Activated CD8-positive, alpha-beta memory T cell treated with anti-CD3 and anti-CD28 coated beads, Interleukin-2, amount 50 U/mL, for 1 hour (primary cell): Measurements from ENCODE around the gene RMRP.

Source experiments
- DNase-seq: peaks from one replicate; pipeline ENCODE4 v3.0.0-alpha.2; 2020; ENCODE audit errors: extremely low read depth

The RMRP gene

DNA sequence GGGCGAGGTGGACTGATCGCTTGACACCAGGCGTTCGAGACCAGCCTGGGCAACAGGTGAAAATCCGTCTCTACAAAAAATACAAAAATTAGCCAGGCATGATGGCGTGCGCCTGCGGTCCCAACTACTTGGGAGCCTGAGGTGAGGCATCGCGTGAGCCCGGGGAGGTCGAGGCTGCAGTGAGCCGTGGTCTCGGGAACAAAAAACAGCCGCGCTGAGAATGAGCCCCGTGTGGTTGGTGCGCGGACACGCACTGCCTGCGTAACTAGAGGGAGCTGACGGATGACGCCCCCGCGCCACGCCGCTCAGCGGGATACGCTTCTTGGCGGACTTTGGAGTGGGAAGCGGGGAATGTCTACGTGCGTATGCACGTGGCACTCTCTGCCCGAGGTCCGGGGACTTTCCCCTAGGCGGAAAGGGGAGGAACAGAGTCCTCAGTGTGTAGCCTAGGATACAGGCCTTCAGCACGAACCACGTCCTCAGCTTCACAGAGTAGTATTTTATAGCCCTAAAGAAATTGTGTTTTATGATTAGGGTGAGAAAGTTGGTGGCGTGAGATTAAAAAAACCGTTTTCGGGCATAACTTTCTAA lies at the start of gene RMRP:
Gene RMRP, minus strand, starts transcription at position 474 of the 591 bp plus-strand sequence.
- DNase-seq = peak; percentile 79

DNA sequence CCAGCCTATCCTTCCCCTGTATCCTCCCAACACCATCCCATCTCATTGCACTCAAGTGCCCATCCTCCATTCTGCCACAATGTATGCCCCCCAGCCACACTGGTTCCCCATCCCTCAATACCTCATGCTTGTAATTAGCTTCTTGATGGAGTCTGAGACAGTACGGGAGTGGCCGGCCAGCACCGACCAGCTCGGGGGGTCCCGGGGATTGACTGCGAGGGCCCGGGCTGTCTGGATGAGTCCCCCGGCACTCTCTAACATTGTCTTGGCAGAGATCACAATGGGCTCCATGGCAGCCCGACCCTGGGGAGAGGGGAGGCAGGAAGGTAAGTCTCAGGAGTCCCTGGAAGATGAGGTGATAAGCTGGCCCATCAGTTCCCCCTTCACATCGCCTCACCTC lies 49.1 kb upstream of the RMRP start:
- DNase-seq = no peak

- DNase-seq = no peak
Measured at GRCh38 chr9:35705836-35706430, 48.1 kb upstream of the RMRP start.

GRCh38 chr9:35705372-35705771 lies 47.6 kb upstream of the RMRP start:
- no peak for DNase-seq

GRCh38 chr9:35703906-35704672 lies 46.3 kb upstream of the RMRP start:
- no peak for DNase-seq

- DNase-seq = no peak
Measured at GRCh38 chr9:35702696-35703095, 44.9 kb upstream of the RMRP start.

GRCh38 chr9:35700942-35701341 lies 43.1 kb upstream of the RMRP start:
- DNase-seq = no peak

DNA sequence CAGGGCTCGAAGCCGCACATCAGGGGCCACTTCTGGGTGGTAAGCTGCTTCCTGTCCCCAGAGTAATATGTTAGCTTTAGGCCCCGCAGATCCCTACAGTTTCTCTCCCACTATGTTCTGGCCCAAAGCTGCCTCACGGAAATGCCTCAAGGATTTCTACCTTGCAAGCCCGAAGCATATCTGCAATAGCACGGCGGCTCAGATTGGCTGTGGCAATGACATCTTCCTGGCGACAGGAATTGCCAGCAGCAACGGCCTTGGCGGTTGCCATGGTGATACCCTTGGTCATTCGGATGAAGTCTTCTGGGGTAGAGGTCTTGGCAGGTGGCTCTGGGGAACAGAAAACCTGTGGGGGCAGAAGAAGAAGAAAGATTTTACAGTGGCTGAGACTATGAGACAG lies 42.2 kb upstream of the RMRP start:
- no peak for DNase-seq

DNA sequence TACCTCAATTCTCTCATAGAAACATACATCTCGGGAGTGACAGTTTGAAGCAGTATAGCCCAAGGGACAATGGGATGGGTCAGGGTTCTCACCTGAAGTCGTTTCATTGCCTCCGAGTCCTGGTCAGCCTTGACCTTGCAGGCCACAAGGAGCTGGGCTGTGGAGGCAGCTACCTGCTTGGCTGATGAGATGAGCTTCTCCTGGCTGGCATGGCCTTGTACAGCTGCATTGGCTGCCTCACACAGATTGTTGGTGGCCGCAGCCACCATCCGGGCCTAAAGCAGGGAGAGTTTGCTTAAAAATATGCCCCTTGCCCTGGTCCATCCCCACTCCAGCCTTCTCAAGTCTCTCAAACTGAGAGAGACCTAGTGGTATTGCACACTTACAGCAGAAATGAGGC lies 40.4 kb upstream of the RMRP start:
- no peak for DNase-seq

DNA sequence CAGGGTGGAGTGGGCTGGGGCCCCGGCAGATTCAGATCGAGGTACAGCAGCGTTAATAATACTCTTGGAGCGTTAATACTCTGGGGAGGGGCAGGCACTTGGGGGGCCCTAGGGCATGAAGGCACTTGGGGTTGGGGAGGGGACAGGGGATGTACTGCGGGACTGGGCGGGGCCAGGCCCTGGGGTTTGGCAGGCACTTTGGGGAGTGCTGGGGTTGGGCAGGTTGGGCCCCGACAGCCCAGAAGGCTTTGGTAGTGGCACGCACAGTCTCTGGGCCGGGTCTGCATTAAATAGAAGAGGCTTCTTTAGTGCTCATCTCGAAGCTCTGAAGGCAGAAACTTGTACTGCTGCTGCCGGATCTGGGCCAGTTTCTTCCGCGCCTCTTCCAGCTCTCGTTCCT lies 39.7 kb upstream of the RMRP start:
- no peak for DNase-seq

DNA sequence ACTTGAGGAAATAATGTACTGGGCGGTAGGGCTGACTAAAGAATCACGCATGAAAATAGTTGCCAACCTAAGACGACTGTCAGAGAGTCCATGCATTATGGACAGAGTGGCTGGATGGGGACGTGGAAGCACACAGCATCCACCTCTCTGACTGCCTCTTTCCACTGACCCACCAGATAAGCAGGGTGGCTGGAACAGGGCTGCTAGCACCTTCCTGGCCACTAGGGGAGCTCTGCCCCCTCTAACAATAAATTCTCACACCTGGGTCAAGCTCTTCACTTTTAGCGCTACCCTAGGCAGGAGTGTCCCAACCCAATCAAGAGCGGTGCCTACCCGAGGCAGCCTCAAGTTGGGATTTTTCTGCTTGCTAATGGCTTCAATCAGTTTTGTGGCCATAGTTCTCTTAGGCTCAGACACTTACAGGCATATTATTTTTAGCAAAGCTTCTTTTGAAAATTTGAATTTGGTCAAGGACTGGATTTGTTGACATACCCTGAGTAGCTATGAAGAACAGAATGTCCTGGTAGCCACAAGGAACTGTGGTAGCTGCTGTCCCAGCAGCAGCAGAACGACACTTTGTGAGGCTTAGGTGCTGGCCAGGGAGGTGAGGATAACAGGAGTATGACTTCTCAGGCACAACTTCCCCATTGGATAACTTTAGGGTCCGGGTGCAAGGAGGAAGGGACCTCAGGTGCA lies 38.8 kb upstream of the RMRP start:
- DNase-seq = peak; percentile 12

DNA sequence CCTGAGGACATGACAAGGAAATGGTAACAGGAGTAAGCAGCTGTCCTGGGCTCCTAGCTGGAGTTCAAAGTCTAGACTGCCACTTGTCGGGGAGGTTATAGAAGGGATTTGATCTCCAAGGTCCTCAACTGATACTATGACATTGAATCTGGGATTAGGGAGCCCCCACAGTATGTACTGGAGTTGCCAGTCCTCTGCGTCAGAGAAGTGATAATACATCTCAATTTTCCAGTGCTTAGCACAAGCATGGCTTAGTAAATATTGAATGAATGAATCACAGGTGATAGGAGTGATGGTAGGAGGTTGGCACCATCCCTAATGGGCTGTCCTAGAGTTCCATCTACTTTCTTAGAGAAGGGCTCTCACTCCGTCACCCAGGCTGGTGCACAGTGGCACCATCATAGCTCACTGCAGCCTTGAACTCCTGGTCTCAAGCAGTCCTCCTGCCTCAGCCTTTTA lies 38.2 kb upstream of the RMRP start:
- DNase-seq = no peak

- no peak for DNase-seq
Measured at GRCh38 chr9:35691757-35692301, 34.0 kb upstream of the RMRP start.

- DNase-seq = no peak
Measured at GRCh38 chr9:35691334-35691650, 33.5 kb upstream of the RMRP start.

DNA sequence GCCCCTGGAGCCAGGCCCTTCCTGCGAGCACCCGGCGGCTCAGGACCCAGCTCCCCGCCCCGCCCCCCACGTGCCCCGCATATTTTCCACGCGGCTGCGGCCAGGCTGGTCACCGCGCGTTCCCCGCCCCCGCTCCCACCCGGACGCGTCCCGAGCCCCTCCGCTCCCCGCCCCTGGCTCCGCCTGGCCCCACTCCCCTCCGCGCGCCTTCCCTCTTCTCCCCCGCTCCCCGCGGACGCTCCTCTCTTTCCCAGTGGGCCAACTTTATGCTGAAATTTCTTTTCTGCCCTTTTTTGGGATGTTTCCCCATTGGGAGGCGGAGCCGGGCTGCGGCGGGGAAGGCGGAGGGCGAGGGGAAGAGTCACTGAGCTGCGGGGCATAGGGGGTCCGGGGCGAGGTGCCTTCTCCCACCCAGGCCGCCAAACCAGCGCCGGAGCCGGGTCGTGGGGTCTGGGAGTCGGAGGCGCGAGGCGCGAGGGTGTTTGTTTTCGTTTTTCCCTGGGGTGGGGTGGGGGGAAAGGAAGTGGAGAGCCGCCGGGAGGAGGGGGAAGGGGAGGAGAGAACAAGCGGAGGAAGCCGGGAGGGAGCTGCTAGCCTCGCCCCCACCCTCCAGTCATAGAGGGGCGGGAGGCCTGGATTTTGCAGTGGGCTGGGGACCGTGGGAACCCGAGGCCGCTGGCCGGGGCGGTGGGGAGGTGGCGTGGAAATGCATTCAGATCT lies 33.0 kb upstream of the RMRP start:
- no peak for DNase-seq

DNA sequence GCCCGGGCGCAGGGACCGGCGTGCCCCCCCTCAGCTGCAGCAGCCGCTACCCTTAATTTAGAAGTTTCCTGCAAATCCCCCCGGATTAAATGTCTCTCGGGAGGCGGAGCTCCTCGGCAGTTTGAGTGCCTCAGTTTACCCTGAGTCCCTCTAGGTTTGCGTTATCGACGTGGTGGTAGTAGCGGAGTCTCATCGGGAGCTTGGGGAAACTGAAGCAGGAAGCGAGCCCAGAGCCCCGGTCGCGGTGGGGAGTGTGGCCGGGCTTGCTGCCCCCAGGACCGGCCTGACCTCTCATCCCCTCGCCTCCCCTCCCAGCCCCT lies 32.4 kb upstream of the RMRP start:
- DNase-seq = no peak

DNA sequence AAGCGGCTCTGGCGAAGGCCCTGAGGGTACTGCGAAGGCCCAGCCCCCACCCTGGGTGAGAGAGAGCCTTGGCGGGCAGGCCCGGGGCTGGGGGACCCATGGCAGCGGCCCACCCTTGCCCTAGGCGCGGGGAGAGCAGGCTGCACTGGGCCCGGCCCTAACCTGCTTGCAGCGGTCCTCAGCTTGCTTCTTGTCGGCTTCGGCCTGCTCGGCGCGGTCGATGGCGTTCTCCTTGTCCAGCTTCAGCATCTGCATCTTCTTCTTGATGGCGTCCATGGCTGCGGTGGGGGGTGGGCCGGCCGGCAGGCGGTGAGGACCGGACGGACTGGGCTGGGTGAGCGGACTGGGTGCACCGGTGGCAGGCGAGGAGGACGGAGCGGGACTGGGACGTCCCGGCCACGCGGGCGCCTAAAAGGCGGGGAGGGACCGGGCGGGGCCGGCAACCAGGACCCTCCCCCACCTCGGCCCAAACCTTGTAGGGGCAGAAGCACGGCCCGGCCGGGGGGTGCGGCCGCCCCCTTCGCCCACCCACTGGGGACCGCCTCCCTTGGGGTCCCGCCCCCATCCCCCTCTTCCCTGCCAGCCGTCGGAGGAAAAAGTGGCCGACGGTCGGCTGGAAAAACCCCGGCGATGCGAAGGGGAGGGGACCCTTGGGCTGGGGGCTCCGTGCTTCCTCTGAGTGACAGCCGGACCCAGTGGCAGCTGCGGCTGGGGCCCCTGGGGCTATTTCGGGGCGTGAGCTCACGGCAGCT lies 31.9 kb upstream of the RMRP start, which contains the start of gene TPM2:
Gene TPM2, minus strand, starts transcription at position 384 of the 752 bp plus-strand sequence. Its CDS starts 108 bp downstream, at position 276.
- no peak for DNase-seq

GRCh38 chr9:35688558-35689541 lies 31.0 kb upstream of the RMRP start:
- no peak for DNase-seq

DNA sequence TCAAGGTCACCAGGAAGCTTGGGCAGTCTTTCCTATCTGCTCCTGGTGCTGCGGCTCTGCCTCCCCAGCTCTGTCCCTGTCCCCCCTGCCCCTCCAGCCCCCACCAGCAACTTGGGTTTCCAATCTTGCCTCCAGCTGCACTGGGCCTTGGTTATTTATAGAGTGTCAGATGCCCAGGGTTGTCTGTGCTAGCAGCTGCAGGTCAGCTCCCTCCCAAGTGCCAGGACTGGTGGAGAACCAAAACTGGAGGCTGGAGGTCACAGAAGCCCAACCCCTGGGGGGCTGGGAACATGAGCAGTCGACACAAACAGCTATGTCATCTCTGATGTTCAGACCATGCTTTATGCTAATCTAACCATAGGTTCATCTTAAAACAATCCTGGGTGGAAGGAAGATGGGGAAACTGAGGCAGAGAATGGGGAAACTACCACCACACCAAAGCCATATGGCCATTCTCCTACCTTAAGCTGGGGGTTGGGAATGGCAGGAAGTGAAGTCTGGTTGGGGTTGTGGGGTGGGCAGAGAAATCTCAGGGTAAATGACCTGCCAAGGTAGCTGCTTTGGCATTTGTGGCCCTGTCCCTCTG lies 30.2 kb upstream of the RMRP start:
- DNase-seq = no peak
